ENCODE measurements around the gene NPW. TPM values are rescaled to one million over a fixed set of nuclear protein-coding genes. Genes with fewer than 3 reads are reported as not detected.

Gene NPW
- total and polyA plus RNA-seq, 2 of the 8 experiments (the other 6 are each of a cell fraction or from before 2014, with no cell fraction given) = 4.0 to 10.3 TPM

DNA sequence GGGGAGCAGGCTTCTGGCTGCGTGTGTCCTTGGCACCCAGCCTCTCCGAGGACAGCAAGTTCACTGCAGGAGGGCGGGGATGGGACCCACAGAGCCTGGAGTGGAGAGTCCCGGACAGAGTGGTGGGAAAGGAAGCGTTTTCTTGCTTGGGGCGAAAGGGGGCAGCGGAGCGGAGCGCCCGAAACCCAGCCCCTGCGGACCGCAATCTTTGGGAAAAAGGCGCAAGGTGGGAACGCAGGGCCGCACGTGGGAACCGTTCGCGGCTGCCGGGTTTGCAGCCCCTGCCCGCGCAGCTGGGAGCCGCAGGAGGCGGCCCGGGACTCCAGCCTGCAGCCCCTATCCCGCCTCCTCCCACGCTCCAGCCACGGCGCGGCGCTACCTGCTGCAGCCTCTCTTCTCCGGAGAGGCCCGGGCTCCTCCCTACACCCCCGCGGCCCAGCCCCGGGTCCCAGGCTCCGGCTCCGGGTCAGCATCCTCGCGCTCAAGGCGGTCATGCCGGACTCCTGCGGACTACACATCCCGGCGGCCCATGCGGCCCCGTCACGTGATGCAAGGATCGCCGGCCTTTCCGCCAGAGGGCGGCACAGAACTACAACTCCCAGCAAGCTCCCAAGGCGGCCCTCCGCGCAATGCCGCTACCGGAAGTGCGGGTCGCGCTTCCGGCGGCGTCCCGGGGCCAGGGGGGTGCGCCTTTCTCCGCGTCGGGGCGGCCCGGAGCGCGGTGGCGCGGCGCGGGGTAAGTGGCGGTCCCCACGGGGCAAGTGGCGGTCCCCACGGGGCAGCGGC lies 27.9 kb downstream of the NPW start, which contains the start of the genes NTHL1 and TSC2:
Gene NTHL1 (minus strand): TSS at position 505 of the 786 bp plus-strand sequence. CDS start 11 bp downstream, at position 494.
Gene TSC2 (plus strand): TSS at position 656 of the 786 bp plus-strand sequence. CDS start 631 bp downstream, outside the sequence.
- no peak within 1 kb of the TSS for H3K27ac ChIP-seq (ENCODE audit: low read depth, low read length)
- H2AK5ac ChIP-seq (ENCODE audit: low read depth, low read length) = no peak within 1 kb of the TSS
- WGBS, 2 experiments (ENCODE audit: extremely low coverage in 1 of 2, insufficient coverage in 1 of 2, insufficient read length in 1 of 2, insufficient replicate concordance in 2 of 2, low coverage in 1 of 2, low lambda C conversion rate in 2 of 2, missing lambda C conversion rate in 1 of 2) = 3% methylated on average over 74 of the region's 81 CpGs; no CpG with 5 or more reads in 1 of the 2 experiments
- TF ChIP-seq SAP30 (IDR thresholded peaks at IDR 0.05; ENCODE audit: insufficient read depth, insufficient replicate concordance, low read length) (peak; percentile 44), TBP (IDR thresholded peaks at IDR 0.05; ENCODE audit: low read depth, low read length) (peak; percentile 66; the same call in 1 of the 2 replicates), TAF1 (IDR thresholded peaks at IDR 0.05; ENCODE audit: low read depth, low read length) (0 out of 2 replicates have a peak, but pooled peaks have one; percentile 23), BRCA1 (IDR thresholded peaks at IDR 0.05; ENCODE audit: low read depth, low read length) (no peak), EZH2 (IDR thresholded peaks at IDR 0.05; ENCODE audit: low read depth, low read length, severe bottlenecking) (no peak), CEBPB (IDR thresholded peaks at IDR 0.05; ENCODE audit: low read depth, low read length) (0 out of 2 replicates have a peak, but pooled peaks have one; percentile 5), YY1 (IDR thresholded peaks at IDR 0.05; ENCODE audit: low read depth, low read length) (peak; percentile 93), NANOG (IDR thresholded peaks at IDR 0.05; ENCODE audit: insufficient read depth, low read depth, low read length, poor library complexity, severe bottlenecking) (peak; percentile 34)
- TF ChIP-seq, protein P1, sequence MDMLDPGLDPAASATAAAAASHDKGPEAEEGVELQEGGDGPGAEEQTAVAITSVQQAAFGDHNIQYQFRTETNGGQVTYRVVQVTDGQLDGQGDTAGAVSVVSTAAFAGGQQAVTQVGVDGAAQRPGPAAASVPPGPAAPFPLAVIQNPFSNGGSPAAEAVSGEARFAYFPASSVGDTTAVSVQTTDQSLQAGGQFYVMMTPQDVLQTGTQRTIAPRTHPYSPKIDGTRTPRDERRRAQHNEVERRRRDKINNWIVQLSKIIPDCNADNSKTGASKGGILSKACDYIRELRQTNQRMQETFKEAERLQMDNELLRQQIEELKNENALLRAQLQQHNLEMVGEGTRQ (IDR thresholded peaks at IDR 0.05; ENCODE audit: low read length) = peak; percentile 99

More for the DNA sequence above, 27.9 kb downstream of the NPW start, which contains the start of the genes NTHL1 and TSC2:
- no peak for FAIRE-seq
- Histone ChIP-seq H3K27me3 (replicated peaks in 1 of 4; ENCODE audit: control insufficient read depth in 3 of 4, extremely low read depth in 1 of 4, insufficient read depth in 3 of 4, low read length in 3 of 4) (no peaks in the 10 kb centered on the region; a peak in 1 of 7 replicates), H4K91ac (replicated peaks; ENCODE audit: insufficient read length, low read length) (peak within 1 kb of the TSS; percentile 55), H3K56ac (replicated peaks; ENCODE audit: insufficient read length, low read depth, low read length) (peak within 1 kb of the TSS; percentile 32), H3K79me1 (ENCODE audit: low read depth, low read length) (peaks cover 9% of the 10 kb centered on the region; the same call in 1 of the 2 replicates), H3K18ac (ENCODE audit: extremely low read depth, low read length) (no peak within 1 kb of the TSS), H3K36me3 (ENCODE audit: control insufficient read depth in 2 of 4, insufficient read depth in 4 of 4, low read length in 3 of 4) (peaks cover 0 to 3% (median 1%) of the 10 kb centered on the region in 4 experiments; a peak in 3 of 8 replicates), H3K14ac (ENCODE audit: insufficient read length) (no peak within 1 kb of the TSS), H2BK15ac (ENCODE audit: low read length) (no peak within 1 kb of the TSS), H4K8ac (ENCODE audit: extremely low read depth, insufficient read depth, low read length) (peak within 1 kb of the TSS; percentile 89; the same call in 1 of the 2 replicates), H2BK20ac (ENCODE audit: low read length) (no peak within 1 kb of the TSS), H3K4me2 (ENCODE audit: insufficient read depth in 1 of 2, low read depth in 2 of 2, low read length in 2 of 2) (peak within 1 kb of the TSS; percentile 89 to 91), H4K5ac (ENCODE audit: insufficient read length, low read depth, low read length) (no peak within 1 kb of the TSS), H3K4ac (replicated peaks; ENCODE audit: insufficient read length, low read depth, low read length) (no peak within 1 kb of the TSS), H3K9ac (replicated peaks in 1 of 4; ENCODE audit: extremely low read depth in 1 of 4, low read depth in 3 of 4, low read length in 3 of 4) (peak within 1 kb of the TSS; percentile 20 to 73 (median 48); a peak in 5 of 7 replicates), H3K9me3 (ENCODE audit: insufficient read depth in 2 of 2, low read depth in 1 of 2, low read length in 1 of 2) (no peaks in the 10 kb centered on the region), H3K79me2 (ENCODE audit: control insufficient read depth in 1 of 2, insufficient read depth in 2 of 2, low read length in 2 of 2) (peaks cover 0 to 11% of the 10 kb centered on the region in 2 experiments; a peak in 1 of 4 replicates), H3K23ac (ENCODE audit: insufficient read length) (no peak within 1 kb of the TSS), H3K4me3 (ENCODE audit: extremely low read depth in 1 of 4, insufficient read depth in 2 of 4, low read depth in 3 of 4, low read length in 4 of 4) (peak within 1 kb of the TSS; percentile 42 to 89 (median 86)), H3K23me2 (ENCODE audit: low read depth, low read length) (peaks cover 10% of the 10 kb centered on the region), H2BK12ac (ENCODE audit: low read depth, low read length) (no peak within 1 kb of the TSS), H3K4me1 (replicated peaks in 1 of 4; ENCODE audit: control insufficient read depth in 3 of 4, insufficient read depth in 4 of 4, low read length in 3 of 4) (peaks cover 0 to 3% (median 1%) of the 10 kb centered on the region in 4 experiments; a peak in 3 of 7 replicates), H4K20me1 (replicated peaks in 1 of 2; ENCODE audit: control insufficient read depth in 1 of 2, insufficient read depth in 2 of 2, low read length in 2 of 2) (peaks cover 0 to 7% of the 10 kb centered on the region in 2 experiments), H2BK5ac (ENCODE audit: low read depth, low read length) (no peak within 1 kb of the TSS; the same call in 1 of the 2 replicates), H2AFZ (ENCODE audit: low read length) (no peak within 1 kb of the TSS), H2BK120ac (replicated peaks; ENCODE audit: low read depth, low read length) (no peak within 1 kb of the TSS)
- POLR2A ChIA-PET (ENCODE audit: partially characterized antibody) = interaction anchor here (0.6 to 4.2 kb wide), 18 partner anchors 8 to 204 kb away, joined by 3 to 38 read pairs (median 5); partner anchors contain the start of genes ECI1, GFER, NPW and RPS2
- CTCF ChIA-PET (ENCODE audit: partially characterized antibody) = interaction anchor here (0.5 to 5.3 kb wide), 19 partner anchors 8 to 813 kb away, joined by 3 to 32 read pairs (median 4); partner anchors contain the start of gene NHERF2
- peak; percentile 90 to 97 for DNase-seq (ENCODE audit: low read depth in 1 of 2, low spot score in 2 of 2)
